ENCODE data around the gene CREB3L4. TPM values are rescaled to one million over a fixed set of nuclear protein-coding genes. Genes with fewer than 3 reads are reported as not detected.

Gene CREB3L4
- total and polyA plus RNA-seq, 2 of the 13 experiments (the other 11 are each of a cell fraction or from before 2014, with no cell fraction given): 9.9 to 18.7 TPM

GRCh38 chr1:153977250-153978240 lies 9.8 kb downstream of the CREB3L4 start, which contains the start of gene JTB (continued):
- TF ChIP-seq, protein P1, sequence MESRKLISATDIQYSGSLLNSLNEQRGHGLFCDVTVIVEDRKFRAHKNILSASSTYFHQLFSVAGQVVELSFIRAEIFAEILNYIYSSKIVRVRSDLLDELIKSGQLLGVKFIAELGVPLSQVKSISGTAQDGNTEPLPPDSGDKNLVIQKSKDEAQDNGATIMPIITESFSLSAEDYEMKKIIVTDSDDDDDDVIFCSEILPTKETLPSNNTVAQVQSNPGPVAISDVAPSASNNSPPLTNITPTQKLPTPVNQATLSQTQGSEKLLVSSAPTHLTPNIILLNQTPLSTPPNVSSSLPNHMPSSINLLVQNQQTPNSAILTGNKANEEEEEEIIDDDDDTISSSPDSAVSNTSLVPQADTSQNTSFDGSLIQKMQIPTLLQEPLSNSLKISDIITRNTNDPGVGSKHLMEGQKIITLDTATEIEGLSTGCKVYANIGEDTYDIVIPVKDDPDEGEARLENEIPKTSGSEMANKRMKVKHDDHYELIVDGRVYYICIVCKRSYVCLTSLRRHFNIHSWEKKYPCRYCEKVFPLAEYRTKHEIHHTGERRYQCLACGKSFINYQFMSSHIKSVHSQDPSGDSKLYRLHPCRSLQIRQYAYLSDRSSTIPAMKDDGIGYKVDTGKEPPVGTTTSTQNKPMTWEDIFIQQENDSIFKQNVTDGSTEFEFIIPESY (CRISPR knock-in tag; IDR thresholded peaks at IDR 0.05): no peak
- TF ChIP-seq RORA (CRISPR knock-in tag; IDR thresholded peaks at IDR 0.05) (no peak), ELF4 (CRISPR knock-in tag; IDR thresholded peaks at IDR 0.05; ENCODE audit: borderline replicate concordance) (0 out of 2 replicates have a peak, but pooled peaks have one; percentile 87), HOXD1 (CRISPR knock-in tag; IDR thresholded peaks at IDR 0.05) (peak; percentile 44; the same call in 1 of the 2 replicates), ZNF460 (CRISPR knock-in tag; IDR thresholded peaks at IDR 0.05; ENCODE audit: borderline replicate concordance) (no peak), ZBTB42 (CRISPR knock-in tag; IDR thresholded peaks at IDR 0.05) (no peak), EED (CRISPR knock-in tag; IDR thresholded peaks at IDR 0.05) (no peak), ZZZ3 (CRISPR knock-in tag; IDR thresholded peaks at IDR 0.05; ENCODE audit: borderline replicate concordance) (no peak; the same call in 1 of the 2 replicates), REXO4 (CRISPR knock-in tag; IDR thresholded peaks at IDR 0.05; ENCODE audit: borderline replicate concordance) (no peak), SP5 (CRISPR knock-in tag; IDR thresholded peaks at IDR 0.05; ENCODE audit: borderline replicate concordance, low read depth) (no peak), THAP7 (CRISPR knock-in tag; IDR thresholded peaks at IDR 0.05) (peak; percentile 80; the same call in 1 of the 2 replicates), ZNF768 (CRISPR knock-in tag; IDR thresholded peaks at IDR 0.05) (peak; percentile 65; the same call in 1 of the 2 replicates), ZNF563 (CRISPR knock-in tag; IDR thresholded peaks at IDR 0.05) (peak; percentile 91), ZFY (CRISPR knock-in tag; IDR thresholded peaks at IDR 0.05) (peak; percentile 95), ZNF547 (CRISPR knock-in tag; IDR thresholded peaks at IDR 0.05) (peak; percentile 78; the same call in 1 of the 2 replicates), MEIS1 (CRISPR knock-in tag; IDR thresholded peaks at IDR 0.05; ENCODE audit: borderline replicate concordance) (0 out of 2 replicates have a peak, but pooled peaks have one; percentile 61), MAF1 (CRISPR knock-in tag; IDR thresholded peaks at IDR 0.05; ENCODE audit: borderline replicate concordance) (no peak)
- TF ChIP-seq, protein P2, sequence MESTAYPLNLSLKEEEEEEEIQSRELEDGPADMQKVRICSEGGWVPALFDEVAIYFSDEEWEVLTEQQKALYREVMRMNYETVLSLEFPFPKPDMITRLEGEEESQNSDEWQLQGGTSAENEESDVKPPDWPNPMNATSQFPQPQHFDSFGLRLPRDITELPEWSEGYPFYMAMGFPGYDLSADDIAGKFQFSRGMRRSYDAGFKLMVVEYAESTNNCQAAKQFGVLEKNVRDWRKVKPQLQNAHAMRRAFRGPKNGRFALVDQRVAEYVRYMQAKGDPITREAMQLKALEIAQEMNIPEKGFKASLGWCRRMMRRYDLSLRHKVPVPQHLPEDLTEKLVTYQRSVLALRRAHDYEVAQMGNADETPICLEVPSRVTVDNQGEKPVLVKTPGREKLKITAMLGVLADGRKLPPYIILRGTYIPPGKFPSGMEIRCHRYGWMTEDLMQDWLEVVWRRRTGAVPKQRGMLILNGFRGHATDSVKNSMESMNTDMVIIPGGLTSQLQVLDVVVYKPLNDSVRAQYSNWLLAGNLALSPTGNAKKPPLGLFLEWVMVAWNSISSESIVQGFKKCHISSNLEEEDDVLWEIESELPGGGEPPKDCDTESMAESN (CRISPR knock-in tag; conservative IDR thresholded peaks at IDR 0.05): peak; percentile 87
- TF ChIP-seq, protein P3, sequence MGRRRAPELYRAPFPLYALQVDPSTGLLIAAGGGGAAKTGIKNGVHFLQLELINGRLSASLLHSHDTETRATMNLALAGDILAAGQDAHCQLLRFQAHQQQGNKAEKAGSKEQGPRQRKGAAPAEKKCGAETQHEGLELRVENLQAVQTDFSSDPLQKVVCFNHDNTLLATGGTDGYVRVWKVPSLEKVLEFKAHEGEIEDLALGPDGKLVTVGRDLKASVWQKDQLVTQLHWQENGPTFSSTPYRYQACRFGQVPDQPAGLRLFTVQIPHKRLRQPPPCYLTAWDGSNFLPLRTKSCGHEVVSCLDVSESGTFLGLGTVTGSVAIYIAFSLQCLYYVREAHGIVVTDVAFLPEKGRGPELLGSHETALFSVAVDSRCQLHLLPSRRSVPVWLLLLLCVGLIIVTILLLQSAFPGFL (CRISPR knock-in tag; IDR thresholded peaks at IDR 0.05): no peak
- TF ChIP-seq, protein P4, sequence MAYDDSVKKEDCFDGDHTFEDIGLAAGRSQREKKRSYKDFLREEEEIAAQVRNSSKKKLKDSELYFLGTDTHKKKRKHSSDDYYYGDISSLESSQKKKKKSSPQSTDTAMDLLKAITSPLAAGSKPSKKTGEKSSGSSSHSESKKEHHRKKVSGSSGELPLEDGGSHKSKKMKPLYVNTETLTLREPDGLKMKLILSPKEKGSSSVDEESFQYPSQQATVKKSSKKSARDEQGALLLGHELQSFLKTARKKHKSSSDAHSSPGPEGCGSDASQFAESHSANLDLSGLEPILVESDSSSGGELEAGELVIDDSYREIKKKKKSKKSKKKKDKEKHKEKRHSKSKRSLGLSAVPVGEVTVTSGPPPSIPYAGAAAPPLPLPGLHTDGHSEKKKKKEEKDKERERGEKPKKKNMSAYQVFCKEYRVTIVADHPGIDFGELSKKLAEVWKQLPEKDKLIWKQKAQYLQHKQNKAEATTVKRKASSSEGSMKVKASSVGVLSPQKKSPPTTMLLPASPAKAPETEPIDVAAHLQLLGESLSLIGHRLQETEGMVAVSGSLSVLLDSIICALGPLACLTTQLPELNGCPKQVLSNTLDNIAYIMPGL (CRISPR knock-in tag; IDR thresholded peaks at IDR 0.05; ENCODE audit: borderline replicate concordance in 1 of 2, low read depth in 1 of 2): peak; percentile 68 to 85

Data from HepG2 (cell line).